Effector memory CD8-positive, alpha-beta T cell (primary cell): ENCODE measurements around the gene IL1RAPL1.

ENCODE experiments used
- ATAC-seq: fragments of 150-1000 bp; cut with Tn5 transposase; replicated peaks from 2 replicates; pipeline ENCODE4 v1.10.0; 2021; ENCODE audit warnings: mild to moderate bottlenecking, moderate library complexity
- DNase-seq, 3 experiments: peaks; one replicate each; pipeline ENCODE4 v3.0.0; 2021
- H3K27ac Mint-ChIP-seq, 2 donors: one replicate each; pipeline ENCODE4 v1.8.0; 2022; ENCODE audit warnings: mild to moderate bottlenecking in 2 of 2, mixed read lengths in 2 of 2, moderate library complexity in 2 of 2
- H3K27me3 Mint-ChIP-seq, 2 donors: one replicate each; pipeline ENCODE4 v1.8.0; 2022; ENCODE audit warnings: mixed read lengths in 2 of 2
- H3K36me3 Mint-ChIP-seq: one replicate; pipeline ENCODE4 v1.8.0; 2022; ENCODE audit warnings: mild to moderate bottlenecking, moderate library complexity, mixed read lengths; ENCODE audit not compliant: insufficient read depth
- H3K4me1 Mint-ChIP-seq, 2 donors: one replicate each; pipeline ENCODE4 v1.8.0; 2022; ENCODE audit warnings: low read depth in 2 of 2, mixed read lengths in 2 of 2
- H3K4me3 Mint-ChIP-seq, 2 donors: one replicate each; pipeline ENCODE4 v1.8.0; 2022; ENCODE audit warnings: mild to moderate bottlenecking in 2 of 2, mixed read lengths in 2 of 2, moderate library complexity in 2 of 2
- H3K9me3 Mint-ChIP-seq, 2 donors: one replicate each; pipeline ENCODE4 v1.8.0; 2022; ENCODE audit warnings: mixed read lengths in 2 of 2

IL1RAPL1 gene

GRCh38 chrX:29488919-29489318 lies 901.7 kb downstream of the IL1RAPL1 start:
- peaks cover 0 to 5% of the 10 kb centered on the region in 2 donors for H3K9me3 Mint-ChIP-seq
- H3K4me3 Mint-ChIP-seq: no peak overlapping the region
- no peaks in the 10 kb centered on the region for H3K36me3 Mint-ChIP-seq
- H3K27ac Mint-ChIP-seq: no peak overlapping the region
- ATAC-seq (no peak), DNase-seq (no peak)
- no peaks in the 10 kb centered on the region for H3K27me3 Mint-ChIP-seq
- H3K4me1 Mint-ChIP-seq: no peaks in the 10 kb centered on the region

DNA sequence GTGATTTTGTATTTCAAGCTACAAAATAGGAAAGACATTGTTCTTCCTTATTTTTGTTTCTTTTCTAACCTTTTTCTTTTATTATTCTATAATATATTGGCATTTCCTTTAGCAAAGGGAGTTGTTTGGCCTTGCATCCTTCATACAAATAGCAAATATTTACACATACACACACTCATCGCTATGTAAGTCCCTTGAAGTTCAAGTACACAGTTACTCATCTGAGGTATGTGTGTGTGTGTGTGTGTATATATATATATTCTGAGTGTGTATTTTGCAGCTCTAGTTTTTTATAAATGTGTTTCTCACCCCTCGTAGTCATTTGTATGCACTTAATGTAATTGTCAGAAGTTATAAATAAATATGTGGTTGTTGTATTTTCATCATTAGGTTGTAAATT lies 903.4 kb downstream of the IL1RAPL1 start:
- Mint-ChIP-seq H3K4me1 (no peaks in the 10 kb centered on the region), H3K27ac (no peak overlapping the region), H3K4me3 (no peak overlapping the region), H3K36me3 (no peaks in the 10 kb centered on the region), H3K27me3 (no peaks in the 10 kb centered on the region), H3K9me3 (peaks cover 0 to 5% of the 10 kb centered on the region in 2 donors)
- DNase-seq: no peak
- no peak for ATAC-seq

GRCh38 chrX:29491659-29492058 lies 904.4 kb downstream of the IL1RAPL1 start:
- H3K27ac Mint-ChIP-seq: no peak overlapping the region
- H3K4me3 Mint-ChIP-seq: no peak overlapping the region
- DNase-seq (no peak), ATAC-seq (no peak)
- H3K4me1 Mint-ChIP-seq: no peaks in the 10 kb centered on the region
- no peaks in the 10 kb centered on the region for H3K27me3 Mint-ChIP-seq
- no peaks in the 10 kb centered on the region for H3K36me3 Mint-ChIP-seq
- H3K9me3 Mint-ChIP-seq: peaks cover 0 to 7% of the 10 kb centered on the region in 2 donors

GRCh38 chrX:29496636-29497180 lies 909.5 kb downstream of the IL1RAPL1 start:
- no peaks in the 10 kb centered on the region for H3K27me3 Mint-ChIP-seq

GRCh38 chrX:29506729-29507128 lies 919.5 kb downstream of the IL1RAPL1 start:
- Mint-ChIP-seq H3K27ac (no peak overlapping the region), H3K9me3 (peaks cover 0 to 1% of the 10 kb centered on the region in 2 donors), H3K27me3 (no peaks in the 10 kb centered on the region), H3K36me3 (no peaks in the 10 kb centered on the region), H3K4me3 (no peak overlapping the region), H3K4me1 (no peaks in the 10 kb centered on the region)
- ATAC-seq (no peak), DNase-seq (no peak)

More at GRCh38 chrX:29496636-29497180, 909.5 kb downstream of the IL1RAPL1 start:
- ATAC-seq (no peak), DNase-seq (no peak)
- Mint-ChIP-seq H3K4me1 (no peaks in the 10 kb centered on the region), H3K4me3 (no peak overlapping the region), H3K36me3 (no peaks in the 10 kb centered on the region), H3K9me3 (peaks cover 0 to 3% of the 10 kb centered on the region in 2 donors), H3K27ac (no peak overlapping the region)

GRCh38 chrX:29518100-29518499 lies 930.9 kb downstream of the IL1RAPL1 start:
- H3K9me3 Mint-ChIP-seq: peaks cover 5 to 10% of the 10 kb centered on the region in 2 donors

GRCh38 chrX:29528281-29528680 lies 941.0 kb downstream of the IL1RAPL1 start:
- H3K9me3 Mint-ChIP-seq: peaks cover 0 to 2% of the 10 kb centered on the region in 2 donors
- H3K4me3 Mint-ChIP-seq: no peak overlapping the region
- DNase-seq (no peak), ATAC-seq (no peak)
- H3K36me3 Mint-ChIP-seq: no peaks in the 10 kb centered on the region
- no peaks in the 10 kb centered on the region for H3K27me3 Mint-ChIP-seq
- H3K27ac Mint-ChIP-seq: no peak overlapping the region
- H3K4me1 Mint-ChIP-seq: no peaks in the 10 kb centered on the region

More at GRCh38 chrX:29518100-29518499, 930.9 kb downstream of the IL1RAPL1 start:
- H3K27ac Mint-ChIP-seq: no peak overlapping the region
- H3K4me3 Mint-ChIP-seq: no peak overlapping the region
- ATAC-seq (no peak), DNase-seq (no peak)
- no peaks in the 10 kb centered on the region for H3K27me3 Mint-ChIP-seq
- no peaks in the 10 kb centered on the region for H3K36me3 Mint-ChIP-seq
- no peaks in the 10 kb centered on the region for H3K4me1 Mint-ChIP-seq

DNA sequence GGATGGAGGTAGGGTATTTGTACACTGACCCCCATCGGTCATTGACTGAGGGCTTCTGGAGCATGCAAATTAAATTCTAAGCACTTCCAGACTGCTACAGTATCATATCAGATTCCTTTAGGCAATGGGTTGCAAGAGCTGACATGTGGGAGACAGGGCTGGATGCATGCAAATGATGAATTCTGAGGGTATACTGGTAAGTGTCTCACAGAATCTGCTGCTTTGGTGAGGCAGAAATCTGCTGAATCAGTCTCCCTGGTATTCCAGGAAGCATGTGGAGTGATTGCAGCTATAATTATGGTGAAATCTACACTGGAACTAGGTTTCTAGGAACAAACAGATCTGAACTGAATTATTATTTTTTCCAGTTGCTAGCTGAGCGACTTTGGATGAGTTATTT lies 943.3 kb downstream of the IL1RAPL1 start:
- no peak for ATAC-seq
- no peaks in the 10 kb centered on the region for H3K4me1 Mint-ChIP-seq
- no peak overlapping the region for H3K4me3 Mint-ChIP-seq
- no peak for DNase-seq
- no peak overlapping the region for H3K27ac Mint-ChIP-seq
- H3K36me3 Mint-ChIP-seq: no peaks in the 10 kb centered on the region
- no peaks in the 10 kb centered on the region for H3K27me3 Mint-ChIP-seq
- H3K9me3 Mint-ChIP-seq: peaks cover 0 to 2% of the 10 kb centered on the region in 2 donors

- no peaks in the 10 kb centered on the region for H3K36me3 Mint-ChIP-seq
- H3K27me3 Mint-ChIP-seq: no peaks in the 10 kb centered on the region
- no peaks in the 10 kb centered on the region for H3K4me1 Mint-ChIP-seq
- ATAC-seq (no peak), DNase-seq (no peak)
- H3K9me3 Mint-ChIP-seq: peaks cover 0 to 2% of the 10 kb centered on the region in 2 donors
- no peak overlapping the region for H3K27ac Mint-ChIP-seq
- H3K4me3 Mint-ChIP-seq: no peak overlapping the region
These were observed 944.1 kb downstream of the IL1RAPL1 start for GRCh38 chrX:29531336-29531735.

DNA sequence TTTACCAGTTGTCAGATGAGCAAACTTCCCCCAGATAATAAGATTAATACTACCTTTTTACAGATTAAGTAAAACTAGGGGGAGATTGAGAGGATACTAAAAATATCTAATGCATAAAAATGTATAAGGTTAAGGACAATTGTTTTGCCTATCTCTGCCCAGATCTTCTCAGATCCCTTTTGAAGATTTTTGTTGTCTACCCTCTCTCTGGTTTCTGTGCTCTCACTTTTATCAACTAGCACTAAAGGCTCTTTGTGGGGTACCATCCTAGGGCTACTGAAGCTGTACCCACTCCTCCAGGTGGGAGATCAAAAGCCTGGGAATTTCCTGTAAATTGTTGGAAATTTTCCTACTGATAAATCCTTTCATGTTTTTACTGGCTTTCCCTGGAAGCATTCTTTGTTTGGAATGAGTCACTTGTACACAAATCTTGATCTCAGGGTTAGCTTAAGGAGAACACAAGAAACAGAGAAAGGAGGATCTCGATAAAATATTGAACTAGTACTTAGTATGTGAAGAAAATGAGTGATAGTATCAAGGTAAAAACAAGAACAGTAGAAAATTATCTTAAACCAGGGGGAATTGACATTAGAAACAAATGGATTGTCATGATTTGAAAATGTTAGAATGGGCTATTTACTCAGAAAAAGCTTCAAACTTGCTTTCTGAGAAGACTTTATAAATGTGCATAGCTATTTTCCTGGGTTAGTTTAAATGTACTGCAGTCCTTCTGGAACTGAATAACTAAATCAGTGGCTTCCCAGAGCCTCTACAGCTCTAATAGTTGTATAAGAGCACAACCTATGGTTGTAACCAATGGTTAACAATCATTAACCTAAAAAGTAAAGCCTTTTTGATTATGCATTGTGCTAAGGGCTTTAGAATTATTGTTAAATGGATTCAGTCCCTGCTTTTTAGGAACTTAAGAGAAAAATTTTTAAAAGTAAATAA lies 948.2 kb downstream of the IL1RAPL1 start:
- Mint-ChIP-seq H3K27ac (no peak overlapping the region), H3K36me3 (no peaks in the 10 kb centered on the region), H3K27me3 (no peaks in the 10 kb centered on the region), H3K4me3 (no peak overlapping the region), H3K4me1 (no peaks in the 10 kb centered on the region), H3K9me3 (peaks cover 0 to 2% of the 10 kb centered on the region in 2 donors)
- DNase-seq: no peak
- ATAC-seq: no peak

DNA sequence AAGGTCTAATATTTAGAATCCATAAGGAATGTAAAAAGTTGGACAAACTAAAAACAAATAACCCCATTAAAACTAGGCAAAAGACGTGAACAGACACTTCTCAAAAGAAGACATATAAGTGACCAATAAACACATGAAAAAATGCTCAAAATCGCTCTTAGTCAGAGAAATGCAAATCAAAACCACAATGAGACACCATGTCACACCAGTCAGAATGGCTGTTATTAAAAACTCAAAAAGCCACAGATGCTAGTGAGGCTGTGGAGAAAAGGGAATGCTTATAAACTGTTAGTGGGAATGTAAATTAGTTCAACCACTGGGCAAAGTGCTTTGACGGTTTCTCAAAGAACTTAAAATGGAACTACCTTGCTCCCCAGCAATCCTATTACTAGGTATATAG lies 953.8 kb downstream of the IL1RAPL1 start:
- DNase-seq: no peak

GRCh38 chrX:29542152-29542551 lies 954.9 kb downstream of the IL1RAPL1 start:
- no peak overlapping the region for H3K27ac Mint-ChIP-seq
- H3K4me1 Mint-ChIP-seq: no peaks in the 10 kb centered on the region
- no peak for ATAC-seq
- H3K9me3 Mint-ChIP-seq: no peaks in the 10 kb centered on the region
- DNase-seq: no peak
- H3K27me3 Mint-ChIP-seq: no peaks in the 10 kb centered on the region
- H3K4me3 Mint-ChIP-seq: no peak overlapping the region
- no peaks in the 10 kb centered on the region for H3K36me3 Mint-ChIP-seq

More for the DNA sequence above, 953.8 kb downstream of the IL1RAPL1 start:
- no peaks in the 10 kb centered on the region for H3K9me3 Mint-ChIP-seq
- H3K4me1 Mint-ChIP-seq: no peaks in the 10 kb centered on the region
- no peak for ATAC-seq
- H3K36me3 Mint-ChIP-seq: no peaks in the 10 kb centered on the region
- H3K4me3 Mint-ChIP-seq: no peak overlapping the region
- no peaks in the 10 kb centered on the region for H3K27me3 Mint-ChIP-seq
- no peak overlapping the region for H3K27ac Mint-ChIP-seq

GRCh38 chrX:29545878-29546277 lies 958.6 kb downstream of the IL1RAPL1 start:
- Mint-ChIP-seq H3K36me3 (no peaks in the 10 kb centered on the region), H3K27me3 (no peaks in the 10 kb centered on the region), H3K27ac (no peak overlapping the region), H3K4me3 (no peak overlapping the region), H3K9me3 (no peaks in the 10 kb centered on the region), H3K4me1 (no peaks in the 10 kb centered on the region)
- ATAC-seq (no peak), DNase-seq (no peak)

- Mint-ChIP-seq H3K4me1 (no peaks in the 10 kb centered on the region), H3K9me3 (no peaks in the 10 kb centered on the region), H3K27me3 (no peaks in the 10 kb centered on the region), H3K4me3 (no peak overlapping the region), H3K27ac (no peak overlapping the region), H3K36me3 (no peaks in the 10 kb centered on the region)
- ATAC-seq (no peak), DNase-seq (no peak)
These were observed 960.6 kb downstream of the IL1RAPL1 start for GRCh38 chrX:29547877-29548276.
